ENCODE results near the gene CCR5. TPM values are rescaled to one million over a fixed set of nuclear protein-coding genes. Genes with fewer than 3 reads are reported as not detected.

The CCR5 gene
- total and polyA plus RNA-seq, 2 of the 8 experiments (the other 6 are each of a cell fraction or from before 2014, with no cell fraction given): not detected

- DNase-seq (ENCODE audit: low read depth in 1 of 2, low spot score in 2 of 2) (no peak), FAIRE-seq (no peak)
- Histone ChIP-seq H3K14ac (ENCODE audit: insufficient read length) (no peak overlapping the region), H3K18ac (ENCODE audit: extremely low read depth, low read length) (no peak overlapping the region), H4K20me1 (replicated peaks in 1 of 2; ENCODE audit: control insufficient read depth in 1 of 2, insufficient read depth in 2 of 2, low read length in 2 of 2) (no peaks in the 10 kb centered on the region), H2BK5ac (ENCODE audit: low read depth, low read length) (no peak overlapping the region), H3K27me3 (replicated peaks in 1 of 4; ENCODE audit: control insufficient read depth in 3 of 4, extremely low read depth in 1 of 4, insufficient read depth in 3 of 4, low read length in 3 of 4) (peaks cover 0 to 5% (median 0%) of the 10 kb centered on the region in 4 experiments; a peak in 1 of 7 replicates), H3K4me3 (ENCODE audit: extremely low read depth in 1 of 4, insufficient read depth in 2 of 4, low read depth in 3 of 4, low read length in 4 of 4) (no peak overlapping the region), H3K9me3 (ENCODE audit: insufficient read depth in 2 of 2, low read depth in 1 of 2, low read length in 1 of 2) (no peaks in the 10 kb centered on the region), H3K56ac (replicated peaks; ENCODE audit: insufficient read length, low read depth, low read length) (no peak overlapping the region), H2BK20ac (ENCODE audit: low read length) (no peak overlapping the region), H2AFZ (ENCODE audit: low read length) (no peak overlapping the region), H2BK15ac (ENCODE audit: low read length) (no peak overlapping the region), H3K9ac (replicated peaks in 1 of 4; ENCODE audit: extremely low read depth in 1 of 4, low read depth in 3 of 4, low read length in 3 of 4) (no peak overlapping the region), H3K4ac (replicated peaks; ENCODE audit: insufficient read length, low read depth, low read length) (no peak overlapping the region), H3K4me1 (replicated peaks in 1 of 4; ENCODE audit: control insufficient read depth in 3 of 4, insufficient read depth in 4 of 4, low read length in 3 of 4) (no peaks in the 10 kb centered on the region), H4K5ac (ENCODE audit: insufficient read length, low read depth, low read length) (no peak overlapping the region), H3K27ac (ENCODE audit: low read depth, low read length) (no peak overlapping the region), H2BK12ac (ENCODE audit: low read depth, low read length) (no peak overlapping the region), H3K23me2 (ENCODE audit: low read depth, low read length) (no peaks in the 10 kb centered on the region), H3K79me1 (ENCODE audit: low read depth, low read length) (no peaks in the 10 kb centered on the region), H3K23ac (ENCODE audit: insufficient read length) (no peak overlapping the region), H2BK120ac (replicated peaks; ENCODE audit: low read depth, low read length) (no peak overlapping the region), H3K4me2 (ENCODE audit: insufficient read depth in 1 of 2, low read depth in 2 of 2, low read length in 2 of 2) (no peak overlapping the region), H2AK5ac (ENCODE audit: low read depth, low read length) (no peak overlapping the region), H3K79me2 (ENCODE audit: control insufficient read depth in 1 of 2, insufficient read depth in 2 of 2, low read length in 2 of 2) (no peaks in the 10 kb centered on the region), H4K8ac (ENCODE audit: extremely low read depth, insufficient read depth, low read length) (no peak overlapping the region), H3K36me3 (ENCODE audit: control insufficient read depth in 2 of 4, insufficient read depth in 4 of 4, low read length in 3 of 4) (no peaks in the 10 kb centered on the region), H4K91ac (replicated peaks; ENCODE audit: insufficient read length, low read length) (no peak overlapping the region)
- ChIA-PET CTCF (ENCODE audit: partially characterized antibody) (interaction anchor here (0.6 to 12.9 kb wide), 21 partner anchors 10 to 317 kb away, joined by 3 to 164 read pairs (median 5); partner anchors contain the start of genes CCR1 and CCRL2), POLR2A (ENCODE audit: partially characterized antibody) (interaction anchor here (0.6 kb wide), 1 partner anchor 141 kb away, joined by 4 read pairs; no protein-coding TSS in a partner anchor)
- WGBS, 2 experiments (ENCODE audit: extremely low coverage in 1 of 2, insufficient coverage in 1 of 2, insufficient read length in 1 of 2, insufficient replicate concordance in 2 of 2, low coverage in 1 of 2, low lambda C conversion rate in 2 of 2, missing lambda C conversion rate in 1 of 2): 89% methylated on average over 5 of the region's 5 CpGs; no CpG with 5 or more reads in 1 of the 2 experiments
- TF ChIP-seq TCF12 (IDR thresholded peaks at IDR 0.05; ENCODE audit: low read depth, low read length) (no peak), EZH2 (IDR thresholded peaks at IDR 0.05; ENCODE audit: low read depth, low read length, severe bottlenecking) (no peak), MAX (IDR thresholded peaks at IDR 0.05) (no peak), EGR1 (IDR thresholded peaks at IDR 0.05; ENCODE audit: borderline replicate concordance, low read depth, low read length) (no peak), KDM4A (IDR thresholded peaks at IDR 0.05; ENCODE audit: low read depth, low read length, severe bottlenecking) (no peak), RNF2 (IDR thresholded peaks at IDR 0.05; ENCODE audit: borderline replicate concordance, low read depth, low read length, missing control alignments, poor library complexity, severe bottlenecking) (no peak), POU5F1 (IDR thresholded peaks at IDR 0.05; ENCODE audit: low read depth, low read length) (no peak), RXRA (IDR thresholded peaks at IDR 0.05; ENCODE audit: insufficient read depth, low read depth, low read length) (no peak), BRCA1 (IDR thresholded peaks at IDR 0.05; ENCODE audit: low read depth, low read length) (no peak), BACH1 (IDR thresholded peaks at IDR 0.05; ENCODE audit: low read length) (no peak), NANOG (IDR thresholded peaks at IDR 0.05; ENCODE audit: insufficient read depth, low read depth, low read length, poor library complexity, severe bottlenecking) (no peak), POLR2A (IDR thresholded peaks at IDR 0.05; ENCODE audit: control extremely low read depth in 1 of 2, low read depth in 2 of 2, low read length in 2 of 2) (no peak)
Measured at GRCh38 chr3:46367811-46368210, 2.9 kb upstream of the CCR5 start.
